GM12878 (cell line): ENCODE measurements around the gene FBXL15. TPM values are rescaled to one million over a fixed set of nuclear protein-coding genes. Genes with fewer than 3 reads are reported as not detected.

ENCODE experiments used
- CEBPB ChIP-seq, 2 experiments: fragments of 150-350 bp in 1 of 2; IDR thresholded peaks; 2 replicates each; pipeline ENCODE4 v1.6.1; 2012 to 2014; ENCODE audit warnings: low read depth in 2 of 2, low read length in 2 of 2, borderline replicate concordance in 1 of 2, inconsistent platforms in 1 of 2
- IKZF1 ChIP-seq: fragments of 450-650 bp; conservative IDR thresholded peaks from 2 replicates; pipeline ENCODE4 v1.6.1; 2017; ENCODE audit warnings: antibody characterized with exemption, mild to moderate bottlenecking
- IRF4 ChIP-seq: IDR thresholded peaks from 2 replicates; pipeline ENCODE4 v1.6.1; 2011; ENCODE audit warnings: low read depth, low read length
- LARP7 ChIP-seq: fragments of 450-650 bp; IDR thresholded peaks from 2 replicates; pipeline ENCODE4 v1.6.1; 2017; ENCODE audit warnings: mild to moderate bottlenecking
- NKRF ChIP-seq: fragments of 450-650 bp; conservative IDR thresholded peaks from 2 replicates; pipeline ENCODE4 v1.6.1; 2017; ENCODE audit warnings: mild to moderate bottlenecking, moderate library complexity
- NR2F1 ChIP-seq: fragments of 450-650 bp; conservative IDR thresholded peaks from 2 replicates; pipeline ENCODE4 v1.6.1; 2017; ENCODE audit warnings: mild to moderate bottlenecking
- NRF1 ChIP-seq: conservative IDR thresholded peaks from 2 replicates; pipeline ENCODE4 v1.6.1; 2011; ENCODE audit warnings: mild to moderate bottlenecking, low read depth, low read length, improper control_type of control experiment
- PAX5 ChIP-seq: IDR thresholded peaks from 2 replicates; pipeline ENCODE4 v1.6.1; 2011; ENCODE audit warnings: low read depth, low read length, borderline replicate concordance
- polyA plus RNA-seq, 11 experiments: library from polyadenylated mRNA; depleted of rRNA in 4 of 11; unstranded in 6 of 11; stranded (reverse) in 5 of 11; fragments of >200 nt; fragmentation: Nextera tagmentation in 4 of 11; fragmentation: Illumina TruSeq in 1 of 11; extraction: Ambion mirVana in 4 of 11; extraction: Trizol in 1 of 11; gene quantifications; 1 replicate in 1 of 11; 2 replicates in 10 of 11; pipeline versions ENCODE4 v1.2.1 to v1.2.3, GENCODE V29; 2011 to 2016; ENCODE audit warnings: inconsistent platforms in 2 of 11, missing spikeins in 2 of 11, low read depth in 1 of 11
- total RNA-seq, 4 experiments: library from RNA; depleted of rRNA in 3 of 4; stranded (reverse); fragments of >200 nt in 3 of 4; fragmentation: Illumina TruSeq in 1 of 4; extraction: Trizol in 1 of 4; gene quantifications; 2 replicates each; pipeline versions ENCODE4 v1.2.1 to v1.2.3, GENCODE V29; 2013 to 2021
- TF ChIP-seq, protein P1 (sequence below): fragments of 450-650 bp; IDR thresholded peaks from 2 replicates; pipeline ENCODE4 v1.6.1; 2018; ENCODE audit warnings: mild to moderate bottlenecking, low read depth, moderate library complexity; ENCODE audit not compliant: partially characterized antibody

FBXL15 gene
- total and polyA plus RNA-seq, 10 of the 15 experiments (the other 5 are each of a cell fraction or from before 2014, with no cell fraction given) = 0.13 to 21.3 (median 7.9) TPM

DNA sequence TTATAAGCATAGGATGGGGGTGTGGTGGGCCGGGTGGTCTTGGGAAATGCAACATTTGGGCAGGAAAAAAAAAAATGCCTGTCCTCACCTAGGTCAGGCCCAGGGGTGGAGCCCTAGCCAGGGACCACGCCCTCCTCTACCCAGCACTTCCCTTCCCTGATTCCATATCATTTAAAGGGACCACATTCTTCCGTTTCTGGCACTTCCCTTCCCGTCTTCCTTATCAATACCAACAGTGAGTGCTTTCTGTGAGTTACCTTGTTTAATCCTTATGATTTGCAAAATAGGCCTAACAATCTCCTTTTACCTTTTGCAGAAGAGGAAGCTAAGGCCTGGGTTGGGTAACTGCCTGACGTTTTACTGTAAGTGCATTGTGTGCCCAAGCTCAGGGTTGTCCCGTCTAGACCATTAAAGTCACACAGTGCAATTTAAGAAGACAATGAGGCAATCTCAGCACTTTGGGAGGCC, 47.4 kb downstream of the FBXL15 start (continued):
- TF ChIP-seq NKRF = no peak
- TF ChIP-seq, protein P1, sequence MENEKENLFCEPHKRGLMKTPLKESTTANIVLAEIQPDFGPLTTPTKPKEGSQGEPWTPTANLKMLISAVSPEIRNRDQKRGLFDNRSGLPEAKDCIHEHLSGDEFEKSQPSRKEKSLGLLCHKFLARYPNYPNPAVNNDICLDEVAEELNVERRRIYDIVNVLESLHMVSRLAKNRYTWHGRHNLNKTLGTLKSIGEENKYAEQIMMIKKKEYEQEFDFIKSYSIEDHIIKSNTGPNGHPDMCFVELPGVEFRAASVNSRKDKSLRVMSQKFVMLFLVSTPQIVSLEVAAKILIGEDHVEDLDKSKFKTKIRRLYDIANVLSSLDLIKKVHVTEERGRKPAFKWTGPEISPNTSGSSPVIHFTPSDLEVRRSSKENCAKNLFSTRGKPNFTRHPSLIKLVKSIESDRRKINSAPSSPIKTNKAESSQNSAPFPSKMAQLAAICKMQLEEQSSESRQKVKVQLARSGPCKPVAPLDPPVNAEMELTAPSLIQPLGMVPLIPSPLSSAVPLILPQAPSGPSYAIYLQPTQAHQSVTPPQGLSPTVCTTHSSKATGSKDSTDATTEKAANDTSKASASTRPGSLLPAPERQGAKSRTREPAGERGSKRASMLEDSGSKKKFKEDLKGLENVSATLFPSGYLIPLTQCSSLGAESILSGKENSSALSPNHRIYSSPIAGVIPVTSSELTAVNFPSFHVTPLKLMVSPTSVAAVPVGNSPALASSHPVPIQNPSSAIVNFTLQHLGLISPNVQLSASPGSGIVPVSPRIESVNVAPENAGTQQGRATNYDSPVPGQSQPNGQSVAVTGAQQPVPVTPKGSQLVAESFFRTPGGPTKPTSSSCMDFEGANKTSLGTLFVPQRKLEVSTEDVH = no peak
- no peak for TF ChIP-seq LARP7
- TF ChIP-seq CEBPB (IDR thresholded peaks at IDR 0.05; ENCODE audit: borderline replicate concordance in 1 of 2, low read depth in 2 of 2, low read length in 2 of 2) = no peak
- no peak for TF ChIP-seq IRF4
- TF ChIP-seq PAX5 = no peak
- no peak for TF ChIP-seq IKZF1
- TF ChIP-seq NR2F1 = no peak
- TF ChIP-seq NRF1 = no peak
